UCSD-AML1 (cell line): ENCODE results near the gene MYO18A.

Source experiments
- DNase-seq: peaks from one replicate; lab custom pipeline; 2025; ENCODE audit not compliant: unreplicated experiment; lab: John Stamatoyannopoulos, UW

The MYO18A gene

GRCh38 chr17:29059281-29059680 is 120.9 kb downstream of the MYO18A start:
- DNase-seq = no peak

DNA sequence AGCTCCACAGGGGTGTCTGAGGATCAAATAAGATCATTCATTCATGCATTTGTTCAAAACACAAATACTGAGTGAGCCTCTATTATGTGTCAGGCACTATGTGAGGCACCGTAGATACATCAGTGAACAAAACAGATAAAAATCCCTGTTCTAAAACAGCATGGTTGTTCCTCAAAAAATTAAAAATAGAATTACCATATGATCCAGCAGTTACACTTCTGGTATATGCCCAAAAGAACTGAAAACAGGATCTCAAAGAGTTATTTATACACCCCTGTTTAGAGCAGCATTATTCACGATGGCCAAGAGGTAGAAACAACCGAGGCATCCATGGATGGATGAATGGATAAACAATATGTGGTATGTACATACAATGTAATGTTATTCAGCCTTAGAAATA is 121.8 kb downstream of the MYO18A start:
- no peak for DNase-seq

DNA sequence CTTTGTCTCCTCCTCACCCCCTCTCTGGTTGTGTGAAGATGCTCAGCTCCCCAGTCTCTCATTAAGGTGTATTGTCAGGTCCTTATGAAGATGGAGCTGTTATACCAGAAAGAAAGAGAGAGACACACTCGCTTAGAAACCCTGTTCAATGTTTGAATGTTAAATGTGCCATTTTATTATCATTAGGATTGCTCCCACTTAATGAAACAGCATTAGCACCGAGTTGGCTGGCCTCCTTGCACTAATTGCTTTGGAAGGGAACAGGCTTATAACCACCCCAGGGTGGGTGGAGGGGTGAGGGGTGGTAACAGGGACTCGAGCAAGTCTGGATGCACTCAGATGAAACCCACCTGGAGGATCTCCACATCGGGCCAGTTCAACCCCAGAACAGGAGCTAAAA is 122.8 kb downstream of the MYO18A start:
- DNase-seq = no peak

- no peak for DNase-seq
Observed at GRCh38 chr17:29054835-29055234, 125.4 kb downstream of the MYO18A start.

GRCh38 chr17:29051731-29052130 is 128.5 kb downstream of the MYO18A start:
- no peak for DNase-seq

DNA sequence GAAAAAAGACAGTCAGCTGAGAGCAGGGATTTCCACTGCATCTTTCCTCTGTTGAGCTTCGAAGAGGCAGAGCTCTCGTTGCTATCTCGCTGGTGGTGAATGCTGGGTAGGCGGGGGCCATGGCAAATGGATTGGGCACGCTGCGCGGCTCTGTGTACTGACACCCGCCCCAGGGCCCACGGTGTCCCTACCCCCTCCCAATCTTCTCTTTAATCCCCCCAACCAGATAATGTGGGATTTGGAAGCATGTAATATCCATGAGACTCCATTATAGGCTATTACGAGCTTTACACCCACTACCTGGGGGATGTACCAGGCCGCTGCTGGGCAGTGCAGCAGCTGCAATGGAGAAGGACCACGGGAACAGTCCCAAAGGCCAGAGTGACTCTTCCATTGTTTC is 129.0 kb downstream of the MYO18A start:
- DNase-seq = no peak

DNA sequence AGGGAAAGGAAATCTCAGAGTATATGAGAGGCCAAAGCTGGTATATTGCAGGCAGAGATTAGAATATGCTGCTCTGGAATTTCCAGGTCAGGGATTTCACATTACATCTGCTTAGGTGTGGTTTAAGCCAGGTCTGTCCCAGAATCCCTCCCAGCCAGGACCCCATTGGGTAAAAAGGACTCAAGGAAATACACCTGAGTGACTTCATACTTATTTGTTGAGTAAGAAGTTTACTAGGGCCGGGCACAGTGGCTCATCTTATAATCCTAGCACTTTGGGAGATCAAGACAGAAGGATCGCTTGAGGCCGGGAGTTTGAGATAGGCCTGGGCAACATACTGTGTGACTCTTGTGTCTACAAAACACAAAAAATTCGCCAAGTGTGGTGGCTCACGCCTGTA is 130.0 kb downstream of the MYO18A start:
- no peak for DNase-seq

- DNase-seq = no peak
Observed at GRCh38 chr17:29049541-29050145, 130.6 kb downstream of the MYO18A start.

DNA sequence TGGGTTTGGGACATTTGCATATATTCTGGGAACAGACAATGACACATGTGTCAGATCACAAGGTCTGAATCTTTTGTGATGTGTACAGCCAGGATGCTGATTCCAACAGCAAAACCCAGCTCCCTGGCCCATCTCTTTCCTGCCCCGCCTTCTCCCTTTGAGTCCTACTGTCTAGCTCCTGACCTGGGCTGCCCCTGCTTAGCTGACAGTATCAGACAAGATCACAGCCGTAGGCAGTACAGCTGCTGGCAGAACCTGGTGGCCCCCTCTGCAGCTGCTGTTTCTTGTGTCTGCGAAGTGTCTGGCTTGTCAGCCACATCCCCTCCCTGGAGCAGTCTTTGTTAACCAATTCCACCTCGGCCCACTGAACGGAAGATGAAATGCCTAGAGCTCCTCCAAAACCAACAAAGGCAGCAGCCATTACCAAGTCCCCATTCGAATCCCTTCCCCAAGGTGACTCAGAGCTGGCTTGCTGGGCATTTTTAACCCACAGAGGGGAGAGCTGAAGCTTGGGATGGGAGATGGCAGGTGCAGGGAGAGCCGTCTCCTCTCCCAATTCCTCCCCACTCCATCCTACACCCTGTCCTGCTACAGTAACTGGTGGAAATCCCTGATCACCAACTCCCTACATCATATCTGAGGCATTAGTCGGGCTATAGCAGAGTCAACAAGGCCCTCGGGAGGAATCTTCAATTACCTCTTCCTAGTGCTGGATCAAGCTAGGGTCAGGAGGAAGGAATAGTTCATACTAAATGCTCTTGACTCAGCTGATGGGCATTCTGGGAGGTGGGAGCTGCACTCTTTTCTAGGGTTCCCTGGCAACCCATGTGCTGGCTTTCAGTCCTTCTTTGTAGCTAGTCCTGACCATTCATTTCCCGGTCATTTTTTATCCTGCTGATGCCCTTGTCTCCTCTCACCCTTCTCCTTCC is 131.5 kb downstream of the MYO18A start:
- no peak for DNase-seq

DNA sequence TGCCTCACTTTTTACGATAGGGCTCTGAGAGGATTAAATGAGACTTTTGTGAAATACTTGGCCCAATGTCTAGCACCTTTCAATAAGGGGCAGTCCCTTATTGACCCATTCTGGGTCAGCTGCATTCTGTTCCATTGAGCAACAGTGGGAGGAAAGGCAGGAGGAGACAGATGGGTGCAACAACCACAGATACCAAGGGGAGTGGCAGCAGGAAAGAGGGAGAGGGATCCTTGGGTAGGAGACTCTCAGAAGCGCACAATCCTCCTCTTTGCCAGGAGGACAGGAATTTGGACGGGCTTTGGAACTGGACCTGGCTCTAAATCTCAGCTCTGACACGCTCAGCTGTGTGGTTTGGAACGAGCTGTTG is 133.7 kb downstream of the MYO18A start:
- DNase-seq = no peak

GRCh38 chr17:29045734-29046472 is 134.3 kb downstream of the MYO18A start:
- no peak for DNase-seq

DNA sequence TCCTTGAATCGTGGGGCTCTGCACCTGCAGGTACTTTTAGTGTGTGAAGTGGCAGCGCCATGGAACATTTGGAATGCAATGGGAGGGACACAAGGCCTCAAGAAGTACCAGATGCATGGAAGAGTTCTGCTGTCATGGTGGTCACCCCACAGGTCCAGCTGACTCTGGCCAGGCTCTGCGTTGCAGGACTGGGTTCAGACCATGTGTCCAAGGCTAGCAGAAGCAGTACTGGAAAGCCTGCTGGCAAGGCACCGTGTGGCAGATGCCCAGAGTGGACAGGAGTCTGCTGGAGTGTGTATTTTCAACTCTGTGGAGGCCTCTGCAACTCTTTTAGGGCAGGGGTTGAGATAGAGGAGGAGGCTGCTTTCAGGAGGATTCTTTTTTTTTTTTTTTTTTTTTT is 135.2 kb downstream of the MYO18A start:
- no peak for DNase-seq

- DNase-seq = no peak
Observed at GRCh38 chr17:29043539-29044145, 136.6 kb downstream of the MYO18A start.

DNA sequence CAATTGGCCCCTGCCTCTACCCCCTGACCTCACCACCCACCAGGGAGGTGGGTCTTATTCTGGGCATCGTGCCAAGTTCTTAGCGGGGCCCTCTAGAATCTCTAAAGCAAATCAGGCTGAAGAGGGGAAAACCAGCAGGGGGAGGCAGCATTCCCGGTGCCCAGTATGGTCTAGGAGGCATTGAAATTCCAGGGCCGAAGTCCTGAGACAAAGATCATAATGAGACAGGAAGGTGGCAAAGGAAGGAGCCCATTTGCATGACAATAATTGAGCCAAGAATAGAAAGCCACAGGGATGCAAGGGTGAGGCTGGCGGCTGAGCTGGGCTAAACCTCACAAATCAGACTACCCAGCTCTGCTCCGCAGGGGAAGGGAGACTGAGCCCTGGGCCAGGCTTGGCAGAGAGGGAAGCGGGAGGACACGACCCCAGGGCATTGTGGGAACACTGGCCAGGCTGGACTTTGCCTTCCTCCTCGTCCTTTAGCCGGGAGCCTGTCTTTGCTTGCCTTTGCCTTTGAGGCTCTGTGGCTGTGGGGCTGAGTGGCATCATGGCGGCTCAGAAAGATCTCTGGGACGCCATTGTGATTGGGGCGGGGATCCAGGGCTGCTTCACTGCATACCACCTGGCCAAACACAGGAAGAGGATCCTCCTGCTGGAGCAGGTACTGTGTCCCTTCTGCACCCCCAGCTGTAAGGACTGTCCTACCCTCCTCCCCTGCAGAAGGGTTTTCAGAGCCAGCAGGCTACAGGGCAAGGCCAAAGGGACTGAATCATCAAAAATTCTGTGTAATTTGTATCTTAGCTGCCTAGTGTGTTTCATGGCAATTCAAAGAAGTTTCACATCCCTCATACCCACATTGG is 137.3 kb downstream of the MYO18A start, which contains the start of gene PIPOX:
Gene PIPOX, plus strand, starts transcription at position 463 of the 860 bp plus-strand sequence. Its CDS starts 85 bp downstream, at position 548.
- no peak for DNase-seq

GRCh38 chr17:29042026-29042678 is 138.0 kb downstream of the MYO18A start:
- DNase-seq = no peak

DNA sequence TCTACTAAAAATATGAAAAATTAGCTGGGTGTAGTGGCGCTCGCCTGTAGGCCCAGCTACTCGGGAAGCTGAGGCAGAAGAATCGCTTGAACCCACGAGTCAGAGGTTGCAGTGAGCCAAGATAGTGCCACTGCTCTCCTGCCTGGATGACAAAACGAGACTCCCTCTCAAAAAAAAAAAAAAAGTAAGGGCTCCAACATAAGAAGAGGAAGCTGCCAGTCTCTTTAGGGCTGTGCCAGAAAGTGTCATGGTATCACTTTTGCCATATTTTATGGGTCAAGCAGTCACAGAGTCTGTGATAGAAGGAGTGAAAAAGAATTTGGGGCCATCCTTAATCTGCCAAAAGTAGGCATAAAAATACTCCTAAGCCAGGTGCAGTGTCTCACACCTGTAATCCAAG is 138.6 kb downstream of the MYO18A start:
- DNase-seq = no peak

DNA sequence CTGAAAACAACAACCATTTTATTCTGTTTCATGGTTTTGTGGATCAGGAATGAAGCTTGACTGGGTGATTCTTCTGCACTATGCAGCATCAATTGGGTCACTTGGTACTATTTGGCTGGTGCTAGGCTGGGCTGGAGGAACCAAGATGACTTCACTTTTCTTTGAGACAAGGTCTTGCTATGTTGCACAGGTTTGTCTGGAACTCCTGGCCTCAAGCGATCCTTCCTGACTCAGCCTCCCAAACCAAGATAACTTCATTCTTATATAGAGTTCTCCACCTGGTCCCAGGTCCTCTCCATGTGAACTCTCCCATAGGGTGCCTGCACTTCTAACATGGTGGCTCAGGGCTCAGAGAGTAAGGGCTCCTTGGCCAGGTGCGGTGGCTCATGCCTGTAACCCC is 139.1 kb downstream of the MYO18A start:
- DNase-seq = no peak

- DNase-seq = no peak
Observed at GRCh38 chr17:29039764-29040598, 140.2 kb downstream of the MYO18A start.
